Measurements from ENCODE around the gene LHFPL6.

DNA sequence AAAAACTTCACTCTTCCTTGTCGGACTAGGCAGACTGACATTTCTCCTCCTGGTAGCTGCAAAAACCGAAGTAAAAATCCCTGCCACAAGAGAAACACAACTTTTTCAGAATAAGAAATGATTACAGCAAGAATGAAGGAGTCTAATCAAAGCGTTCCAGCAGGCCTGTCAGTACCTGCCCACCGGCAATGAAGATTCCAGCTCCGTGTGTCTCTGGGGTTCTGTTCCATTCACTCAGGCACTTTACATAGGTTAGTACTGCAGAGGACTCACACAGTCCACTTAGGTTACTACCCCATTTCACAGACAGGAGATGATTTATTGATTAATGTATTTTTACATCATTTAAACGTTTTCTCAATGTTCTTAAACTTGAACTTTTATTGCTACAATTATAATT lies 289.3 kb downstream of the LHFPL6 start:
- TF ChIP-seq, protein P1, sequence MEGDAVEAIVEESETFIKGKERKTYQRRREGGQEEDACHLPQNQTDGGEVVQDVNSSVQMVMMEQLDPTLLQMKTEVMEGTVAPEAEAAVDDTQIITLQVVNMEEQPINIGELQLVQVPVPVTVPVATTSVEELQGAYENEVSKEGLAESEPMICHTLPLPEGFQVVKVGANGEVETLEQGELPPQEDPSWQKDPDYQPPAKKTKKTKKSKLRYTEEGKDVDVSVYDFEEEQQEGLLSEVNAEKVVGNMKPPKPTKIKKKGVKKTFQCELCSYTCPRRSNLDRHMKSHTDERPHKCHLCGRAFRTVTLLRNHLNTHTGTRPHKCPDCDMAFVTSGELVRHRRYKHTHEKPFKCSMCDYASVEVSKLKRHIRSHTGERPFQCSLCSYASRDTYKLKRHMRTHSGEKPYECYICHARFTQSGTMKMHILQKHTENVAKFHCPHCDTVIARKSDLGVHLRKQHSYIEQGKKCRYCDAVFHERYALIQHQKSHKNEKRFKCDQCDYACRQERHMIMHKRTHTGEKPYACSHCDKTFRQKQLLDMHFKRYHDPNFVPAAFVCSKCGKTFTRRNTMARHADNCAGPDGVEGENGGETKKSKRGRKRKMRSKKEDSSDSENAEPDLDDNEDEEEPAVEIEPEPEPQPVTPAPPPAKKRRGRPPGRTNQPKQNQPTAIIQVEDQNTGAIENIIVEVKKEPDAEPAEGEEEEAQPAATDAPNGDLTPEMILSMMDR (conservative IDR thresholded peaks at IDR 0.05 in 1 of 2, IDR thresholded peaks at IDR 0.05 in 1 of 2; ENCODE audit: extremely low read depth in 1 of 2, insufficient read depth in 1 of 2, low read depth in 1 of 2, low read length in 2 of 2), result no peak
- no peak for TF ChIP-seq EZH2 (IDR thresholded peaks at IDR 0.05; ENCODE audit: borderline replicate concordance, low read length)

Measured in mammary epithelial cell (primary cell).